Lower leg skin (tissue), 4 donors: ENCODE data around the gene PEAR1. TPM values are rescaled to one million over a fixed set of nuclear protein-coding genes. Genes with fewer than 3 reads are reported as not detected.

ENCODE experiments used
- DNase-seq, 2 donors: peaks; one replicate each; pipeline ENCODE4 v3.0.0-alpha.2; 2019; ENCODE audit warnings: low spot score in 2 of 2
- H3K4me3 ChIP-seq: fragments of 200-600 bp; sonication (generic); 2 replicates; pipeline ENCODE4 v1.5.1; 2017; ENCODE audit warnings: mild to moderate bottlenecking, low read depth; ENCODE audit not compliant: poor library complexity, severe bottlenecking
- CTCF ChIP-seq, 3 donors: fragments of 450-650 bp; IDR thresholded peaks; one replicate each; pipeline ENCODE4 v1.5.1; 2016; ENCODE audit warnings: antibody characterized with exemption in 3 of 3, mild to moderate bottlenecking in 3 of 3, moderate library complexity in 2 of 3
- POLR2A ChIP-seq, 2 donors: fragments of 450-650 bp; IDR thresholded peaks; one replicate each; pipeline ENCODE4 v1.6.1; 2016 to 2017; ENCODE audit warnings: antibody characterized with exemption in 2 of 2, mild to moderate bottlenecking in 1 of 2, moderate library complexity in 1 of 2
- WGBS, 2 donors: methylation state at CpG; one replicate each; pipeline ENCODE4 v1.1.5; 2018; 5-methylcytosine and 5-hydroxymethylcytosine counted together
- intact Hi-C: fragments of 100-400 bp; cut with DNase I; formaldehyde crosslinking; loops from one replicate; pipeline ENCODE4 v1.15.0; 2023; ENCODE audit warnings: low total_unique reads
- total RNA-seq, 4 donors: library from RNA; depleted of rRNA; stranded (reverse); fragments of >200 nt; gene quantifications; one replicate each; pipeline ENCODE4 v1.1.0, GENCODE V29; 2016

Gene PEAR1
- total RNA-seq, 4 donors from 2014 or later: 2.1 to 10.2 (median 6.6) TPM

GRCh38 chr1:156858959-156859522 is 34.5 kb upstream of the PEAR1 start, which contains the start of gene INSRR:
INSRR (minus strand) TSS chr1:156859117; CDS start chr1:156858621, 496 bp downstream.
- intact Hi-C loops: no loop called here
- no peak for DNase-seq
- 3 to 5% methylated on average over 30 to 37 of the region's 39 CpGs for WGBS, 2 donors

GRCh38 chr1:156859523-156860112 is 33.9 kb upstream of the PEAR1 start:
- TF ChIP-seq POLR2A (IDR thresholded peaks at IDR 0.05) (no peak), CTCF (IDR thresholded peaks at IDR 0.05) (no peak)
- H3K4me3 ChIP-seq: no peak overlapping the region
- DNase-seq: no peak
- intact Hi-C loops: no loop called here
- WGBS, 2 donors: 1% methylated on average over 12 to 30 of the region's 33 CpGs

More at GRCh38 chr1:156858959-156859522, 34.5 kb upstream of the PEAR1 start, which contains the start of gene INSRR:
- TF ChIP-seq CTCF (IDR thresholded peaks at IDR 0.05) (no peak), POLR2A (IDR thresholded peaks at IDR 0.05) (no peak)
- no peak within 1 kb of the TSS for H3K4me3 ChIP-seq

- TF ChIP-seq CTCF (IDR thresholded peaks at IDR 0.05) (peak in 1 of 3 donors; percentile 13), POLR2A (IDR thresholded peaks at IDR 0.05) (no peak)
- intact Hi-C loops: no loop called here
- no peak overlapping the region for H3K4me3 ChIP-seq
- WGBS, 2 donors: 1% methylated on average over 23 to 35 of the region's 35 CpGs
- DNase-seq: no peak
These were observed 33.3 kb upstream of the PEAR1 start for GRCh38 chr1:156860113-156860627.

GRCh38 chr1:156860628-156861423 is 32.7 kb upstream of the PEAR1 start, which contains the start of gene NTRK1:
NTRK1 (plus strand) TSS chr1:156860865; CDS start chr1:156860935, 70 bp downstream.
- no peak for DNase-seq
- TF ChIP-seq POLR2A (IDR thresholded peaks at IDR 0.05) (no peak), CTCF (IDR thresholded peaks at IDR 0.05) (no peak)
- 3 to 7% methylated on average over 23 to 60 of the region's 69 CpGs for WGBS, 2 donors
- intact Hi-C loops: no loop called here
- no peak within 1 kb of the TSS for H3K4me3 ChIP-seq

- no peak overlapping the region for H3K4me3 ChIP-seq
- TF ChIP-seq CTCF (IDR thresholded peaks at IDR 0.05) (no peak), POLR2A (IDR thresholded peaks at IDR 0.05) (no peak)
- intact Hi-C loops: no loop called here
- DNase-seq: no peak
- 83 to 88% methylated on average over 6 of the region's 6 CpGs for WGBS, 2 donors
These were observed 30.9 kb upstream of the PEAR1 start for GRCh38 chr1:156862584-156862983.
